Ishikawa (cell line): Measurements from ENCODE around the gene PRR20G.

Source experiments
- CREB1 ChIP-seq: IDR thresholded peaks from 2 replicates; pipeline ENCODE4 v1.6.1; 2012; ENCODE audit warnings: low read depth
- EGR1 ChIP-seq: IDR thresholded peaks from 2 replicates; pipeline ENCODE4 v1.6.1; 2012
- EP300 ChIP-seq: IDR thresholded peaks from 2 replicates; pipeline ENCODE4 v1.6.1; 2012; ENCODE audit warnings: borderline replicate concordance
- FOXM1 ChIP-seq: IDR thresholded peaks from 2 replicates; pipeline ENCODE4 v1.6.1; 2012; ENCODE audit warnings: low read depth, borderline replicate concordance
- NFIC ChIP-seq: IDR thresholded peaks from 2 replicates; pipeline ENCODE4 v1.6.1; 2012
- RAD21 ChIP-seq: IDR thresholded peaks from 2 replicates; pipeline ENCODE4 v1.6.1; 2012; ENCODE audit warnings: low read depth
- REST ChIP-seq: IDR thresholded peaks from 2 replicates; pipeline ENCODE4 v1.6.1; 2012; ENCODE audit warnings: low read depth, mild to moderate bottlenecking
- TAF1 ChIP-seq: IDR thresholded peaks from 2 replicates; pipeline ENCODE4 v1.6.1; 2012; ENCODE audit warnings: low read depth, mild to moderate bottlenecking
- YY1 ChIP-seq: IDR thresholded peaks from 2 replicates; pipeline ENCODE4 v1.6.1; 2012; ENCODE audit warnings: low read depth

GRCh38 chr3:127307112-127307835 is 19.4 kb upstream of the PRR20G start:
- TF ChIP-seq YY1 = no peak
- TF ChIP-seq TAF1 = no peak
- TF ChIP-seq CREB1 = no peak
- TF ChIP-seq REST = no peak
- no peak for TF ChIP-seq EP300
- no peak for TF ChIP-seq FOXM1
- TF ChIP-seq RAD21 = no peak
- TF ChIP-seq EGR1 = no peak
- TF ChIP-seq NFIC = no peak
